HG03565 (cell line): ENCODE results near the gene SSC5D.
"Not testable (repeated sequence)": the region's sequence is repeated elsewhere in the genome, so short reads cannot be mapped to it uniquely, and the experiment has no call there.

ENCODE experiments used
- ATAC-seq: cut with Tn5 transposase; IDR thresholded peaks from one replicate; pipeline ENCODE4 v1.9.1; 2021; ENCODE audit warnings: mild to moderate bottlenecking, moderate library complexity; ENCODE audit not compliant: unreplicated experiment

SSC5D gene

GRCh38 chr19:55486043-55486970, 1.9 kb upstream of the SSC5D start:
- ATAC-seq = no peak

GRCh38 chr19:55486971-55487923, 989 bp upstream of the SSC5D start:
- ATAC-seq = no peak

GRCh38 chr19:55488986-55489710, 912 bp downstream of the SSC5D start:
- no peak for ATAC-seq

GRCh38 chr19:55489711-55490477, 1.7 kb downstream of the SSC5D start:
- ATAC-seq = no peak

- no peak for ATAC-seq
These were observed 2.5 kb downstream of the SSC5D start for GRCh38 chr19:55490478-55491432.

- no peak for ATAC-seq
These were observed 3.5 kb downstream of the SSC5D start for GRCh38 chr19:55491546-55492360.

GRCh38 chr19:55492362-55492944, 4.2 kb downstream of the SSC5D start:
- no peak for ATAC-seq

GRCh38 chr19:55493052-55493644, 4.9 kb downstream of the SSC5D start:
- ATAC-seq = no peak

- ATAC-seq = no peak
These were observed 5.5 kb downstream of the SSC5D start for GRCh38 chr19:55493645-55494171.

- ATAC-seq = no peak
These were observed 6.0 kb downstream of the SSC5D start for GRCh38 chr19:55494172-55494761.

GRCh38 chr19:55495646-55496349, 7.6 kb downstream of the SSC5D start:
- no peak for ATAC-seq

- not testable (repeated sequence) for ATAC-seq
These were observed 8.6 kb downstream of the SSC5D start for GRCh38 chr19:55496820-55497219.

GRCh38 chr19:55497763-55498162, 9.5 kb downstream of the SSC5D start:
- no peak for ATAC-seq

- no peak for ATAC-seq
These were observed 10.1 kb downstream of the SSC5D start for GRCh38 chr19:55498246-55498840.

- no peak for ATAC-seq
These were observed 12.2 kb downstream of the SSC5D start for GRCh38 chr19:55500368-55500952.
